ENCODE results near the gene PI4KB.

Gene PI4KB

GRCh38 chr1:151312826-151313225, 14.4 kb downstream of the PI4KB start:
- TF ChIP-seq, protein P1, sequence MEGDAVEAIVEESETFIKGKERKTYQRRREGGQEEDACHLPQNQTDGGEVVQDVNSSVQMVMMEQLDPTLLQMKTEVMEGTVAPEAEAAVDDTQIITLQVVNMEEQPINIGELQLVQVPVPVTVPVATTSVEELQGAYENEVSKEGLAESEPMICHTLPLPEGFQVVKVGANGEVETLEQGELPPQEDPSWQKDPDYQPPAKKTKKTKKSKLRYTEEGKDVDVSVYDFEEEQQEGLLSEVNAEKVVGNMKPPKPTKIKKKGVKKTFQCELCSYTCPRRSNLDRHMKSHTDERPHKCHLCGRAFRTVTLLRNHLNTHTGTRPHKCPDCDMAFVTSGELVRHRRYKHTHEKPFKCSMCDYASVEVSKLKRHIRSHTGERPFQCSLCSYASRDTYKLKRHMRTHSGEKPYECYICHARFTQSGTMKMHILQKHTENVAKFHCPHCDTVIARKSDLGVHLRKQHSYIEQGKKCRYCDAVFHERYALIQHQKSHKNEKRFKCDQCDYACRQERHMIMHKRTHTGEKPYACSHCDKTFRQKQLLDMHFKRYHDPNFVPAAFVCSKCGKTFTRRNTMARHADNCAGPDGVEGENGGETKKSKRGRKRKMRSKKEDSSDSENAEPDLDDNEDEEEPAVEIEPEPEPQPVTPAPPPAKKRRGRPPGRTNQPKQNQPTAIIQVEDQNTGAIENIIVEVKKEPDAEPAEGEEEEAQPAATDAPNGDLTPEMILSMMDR (conservative IDR thresholded peaks at IDR 0.05) = no peak
- no peak overlapping the region for H3K27ac ChIP-seq

DNA sequence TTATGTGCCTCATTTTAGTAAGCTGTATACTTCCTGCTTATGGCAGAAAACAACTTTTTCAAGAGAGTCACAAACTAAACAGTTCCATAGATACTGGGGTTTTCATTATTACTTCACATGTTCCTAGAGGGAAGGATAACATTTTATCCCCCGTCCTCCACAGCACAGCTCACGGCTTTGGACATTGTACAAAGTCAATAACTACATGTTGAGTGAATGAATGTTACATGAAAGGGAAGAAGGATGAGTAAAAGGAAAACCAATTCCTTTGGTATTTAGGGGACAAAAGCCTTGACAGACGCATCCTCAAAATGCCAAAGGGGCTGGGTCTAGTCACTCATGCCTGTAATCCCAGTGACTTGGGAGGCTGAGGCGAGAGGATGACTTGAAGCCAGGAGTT, 14.8 kb downstream of the PI4KB start:
- no peak overlapping the region for H3K27ac ChIP-seq
- TF ChIP-seq, protein P1 (conservative IDR thresholded peaks at IDR 0.05) = no peak

- TF ChIP-seq, protein P1 (conservative IDR thresholded peaks at IDR 0.05) = no peak
- no peak overlapping the region for H3K27ac ChIP-seq
Observed at GRCh38 chr1:151311589-151312331, 15.5 kb downstream of the PI4KB start.

DNA sequence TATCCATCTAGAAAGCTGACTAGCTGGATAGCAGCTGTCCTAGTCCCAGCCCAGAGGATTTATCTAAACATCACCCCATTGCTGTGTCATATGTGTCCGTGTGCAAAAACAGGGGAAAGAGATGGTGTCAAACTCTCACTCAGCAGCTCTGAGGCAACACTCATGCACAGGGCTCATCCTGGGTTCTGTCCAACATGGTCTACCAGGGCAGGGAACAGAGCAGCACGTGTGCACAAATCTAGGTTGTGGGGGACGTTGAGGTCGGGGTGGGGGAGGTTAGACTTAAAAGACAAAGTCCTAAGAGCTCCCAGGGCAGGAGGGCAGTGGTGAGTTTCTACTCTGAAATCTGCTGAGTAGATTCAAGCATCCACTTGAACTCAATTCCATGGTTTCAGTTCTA, 16.2 kb downstream of the PI4KB start:
- TF ChIP-seq, protein P1 (conservative IDR thresholded peaks at IDR 0.05) = no peak
- H3K27ac ChIP-seq = no peak overlapping the region

- no peak overlapping the region for H3K27ac ChIP-seq
Observed at GRCh38 chr1:151309811-151310323, 17.3 kb downstream of the PI4KB start.

DNA sequence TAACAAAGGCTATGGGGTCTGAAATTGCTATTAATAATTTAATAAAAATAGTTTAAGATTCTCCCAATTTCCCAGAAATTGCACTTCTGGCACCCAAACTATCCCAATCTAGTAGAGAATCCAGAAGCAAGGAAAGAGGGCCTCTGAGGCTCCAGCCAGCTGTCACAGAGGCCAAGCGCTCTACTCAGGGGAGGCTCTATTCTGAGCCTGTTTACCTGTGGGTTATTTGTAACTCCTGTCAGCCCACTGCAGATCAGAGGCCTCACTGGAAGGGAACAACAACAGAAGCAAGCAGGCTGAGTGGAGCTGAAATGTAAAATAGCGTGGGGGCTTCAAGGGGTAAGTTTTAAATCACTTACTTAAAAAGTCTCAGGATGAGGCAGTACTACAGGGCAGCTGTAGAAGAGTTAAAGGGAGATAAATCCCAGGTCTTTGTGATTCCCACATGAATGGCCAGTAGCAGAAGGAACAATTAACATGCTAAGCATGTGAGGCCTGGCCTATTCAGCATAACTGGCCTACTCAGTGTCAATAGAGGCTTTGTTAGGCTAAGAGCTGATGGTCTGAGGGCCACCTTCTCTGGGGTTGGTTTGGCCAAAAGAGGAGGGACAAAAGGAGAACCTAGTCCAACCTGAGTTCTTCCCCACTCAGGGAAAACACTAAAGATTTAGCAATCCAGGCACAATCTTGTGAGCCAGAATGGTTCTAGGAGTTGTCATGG, 32.3 kb downstream of the PI4KB start:
- TF ChIP-seq, protein P1 (conservative IDR thresholded peaks at IDR 0.05) = no peak
- no peak overlapping the region for H3K27ac ChIP-seq

More at GRCh38 chr1:151309811-151310323, 17.3 kb downstream of the PI4KB start:
- TF ChIP-seq, protein P1 (conservative IDR thresholded peaks at IDR 0.05) = no peak

GRCh38 chr1:151293093-151293492, 34.1 kb downstream of the PI4KB start:
- TF ChIP-seq, protein P1 (conservative IDR thresholded peaks at IDR 0.05) = no peak
- no peak overlapping the region for H3K27ac ChIP-seq
